ENCODE data around the gene KRT80. TPM values are rescaled to one million over a fixed set of nuclear protein-coding genes. Genes with fewer than 3 reads are reported as not detected.

KRT80 gene
- total and polyA plus RNA-seq, 2 of the 13 experiments (the other 11 are each of a cell fraction or from before 2014, with no cell fraction given): 0.27 to 0.53 TPM

- intact Hi-C loops (cut with micrococcal nuclease; ENCODE audit: unreplicated experiment): loop anchor here (1.0 kb wide), 1 partner anchor 97 kb away; no protein-coding TSS in a partner anchor
- WGBS (ENCODE audit: low lambda C conversion rate): 9% methylated on average over 13 of the region's 18 CpGs
- TF ChIP-seq IKZF5 (CRISPR knock-in tag; IDR thresholded peaks at IDR 0.05) (0 out of 2 replicates have a peak, but pooled peaks have one; percentile 36), ZNF883 (CRISPR knock-in tag; IDR thresholded peaks at IDR 0.05; ENCODE audit: not compliant biosample characterization) (peak; percentile 0), SALL1 (CRISPR knock-in tag; IDR thresholded peaks at IDR 0.05) (peak; percentile 16; the same call in 1 of the 2 replicates), YY1 (IDR thresholded peaks at IDR 0.05; ENCODE audit: insufficient read depth, insufficient replicate concordance, low read depth, low read length) (peak; percentile 21), ETV5 (CRISPR knock-in tag; IDR thresholded peaks at IDR 0.05; ENCODE audit: borderline replicate concordance) (no peak), ZNF788 (CRISPR knock-in tag; IDR thresholded peaks at IDR 0.05; ENCODE audit: borderline replicate concordance) (peak; percentile 30; the same call in 1 of the 2 replicates), ZBTB25 (CRISPR knock-in tag; IDR thresholded peaks at IDR 0.05) (no peak), STAG1 (CRISPR knock-in tag; IDR thresholded peaks at IDR 0.05) (peak; percentile 77), MAF1 (CRISPR knock-in tag; IDR thresholded peaks at IDR 0.05; ENCODE audit: borderline replicate concordance) (no peak), TFAP4 (IDR thresholded peaks at IDR 0.05; ENCODE audit: borderline replicate concordance, low read depth) (peak; percentile 42; the same call in 1 of the 2 replicates), ZNF687 (CRISPR knock-in tag; IDR thresholded peaks at IDR 0.05) (peak; percentile 8; the same call in 1 of the 2 replicates), HOXA3 (CRISPR knock-in tag; IDR thresholded peaks at IDR 0.05) (peak; percentile 28; the same call in 1 of the 2 replicates)
These were observed 69.8 kb downstream of the KRT80 start for GRCh38 chr12:52121824-52122539.

More at GRCh38 chr12:52121824-52122539, 69.8 kb downstream of the KRT80 start:
- Histone ChIP-seq H3K4me2 (ENCODE audit: low read depth, low read length) (peak overlapping the region; percentile 32; the same call in 1 of the 2 replicates), H3K36me3 (replicated peaks in 1 of 2; ENCODE audit: control insufficient read depth in 1 of 2, insufficient read depth in 2 of 2, low read length in 2 of 2) (no peaks in the 10 kb centered on the region), H3K79me2 (ENCODE audit: insufficient read depth, low read length) (no peaks in the 10 kb centered on the region), H3K4me3 (replicated peaks in 1 of 3; ENCODE audit: insufficient read depth in 1 of 3, low read depth in 2 of 3, low read length in 3 of 3) (peak overlapping the region in 1 of 3 experiments; percentile 6; a peak in 1 of 6 replicates), H3K9ac (ENCODE audit: insufficient read depth, low read depth, low read length) (no peak overlapping the region), H3K27ac (ENCODE audit: extremely low read length, insufficient read depth, low read length) (no peak overlapping the region), H3K4me1 (ENCODE audit: insufficient read depth, low read length) (peaks cover 71% of the 10 kb centered on the region), H3K9me3 (ENCODE audit: low read length) (no peaks in the 10 kb centered on the region), H3K27me3 (ENCODE audit: control insufficient read depth in 1 of 2, insufficient read depth in 2 of 2, low read length in 2 of 2) (peaks cover 4 to 26% of the 10 kb centered on the region in 2 experiments; a peak in 3 of 5 replicates), H4K20me1 (ENCODE audit: insufficient read depth, low read length) (no peaks in the 10 kb centered on the region), H2AFZ (ENCODE audit: low read length) (no peak overlapping the region)
- in situ Hi-C loops (cut with HindIII; ENCODE audit: extremely low pct_ligation_motif_present, low pct_unique_long_range_greater_than_20kb): loop anchor here (5.0 kb wide), 1 partner anchor 95 kb away; no protein-coding TSS in a partner anchor
- ChIA-PET POLR2A (interaction anchor here (1.4 kb wide), 1 partner anchor 89 kb away, joined by 3 read pairs; no protein-coding TSS in a partner anchor), CTCF (ENCODE audit: low intra/inter-chr PET ratio, low total read pairs) (interaction anchor here (1.0 to 5.2 kb wide), 2 partner anchors 39 to 96 kb away, joined by 3 to 41 read pairs; no protein-coding TSS in a partner anchor)
- no TSS peak for BruUV-seq (replicated peaks)
- ATAC-seq (0 out of 3 replicates have a peak, but pooled peaks have one; percentile 6), FAIRE-seq (peak; percentile 63), DNase-seq (ENCODE audit: low spot score) (no peak)
